Astrocyte of the spinal cord (primary cell): ENCODE measurements around the gene AXL.
"Not testable (repeated sequence)": the region's sequence is repeated elsewhere in the genome, so short reads cannot be mapped to it uniquely, and the experiment has no call there.

Source experiments
- DNase-seq: peaks from one replicate; pipeline ENCODE4 v3.0.0; 2011; ENCODE audit warnings: low read depth, low spot score
- H3K4me3 ChIP-seq: 2 replicates; pipeline ENCODE4 v1.5.1; 2011; ENCODE audit warnings: low read depth, mild to moderate bottlenecking, low read length, moderate library complexity
- in situ Hi-C: cut with HindIII; loops from 2 replicates; pipeline ENCODE4 v1.10.0; 2017; ENCODE audit warnings: low sequenced_read_pairs
- TF ChIP-seq, protein P1 (sequence below): IDR thresholded peaks from 2 replicates; pipeline ENCODE4 v1.5.1; 2012; ENCODE audit warnings: low read depth, mild to moderate bottlenecking, low read length, inconsistent platforms

AXL gene

GRCh38 chr19:41226053-41226873 lies 7.2 kb downstream of the AXL start:
- H3K4me3 ChIP-seq: peak overlapping the region; percentile 21
- TF ChIP-seq, protein P1, sequence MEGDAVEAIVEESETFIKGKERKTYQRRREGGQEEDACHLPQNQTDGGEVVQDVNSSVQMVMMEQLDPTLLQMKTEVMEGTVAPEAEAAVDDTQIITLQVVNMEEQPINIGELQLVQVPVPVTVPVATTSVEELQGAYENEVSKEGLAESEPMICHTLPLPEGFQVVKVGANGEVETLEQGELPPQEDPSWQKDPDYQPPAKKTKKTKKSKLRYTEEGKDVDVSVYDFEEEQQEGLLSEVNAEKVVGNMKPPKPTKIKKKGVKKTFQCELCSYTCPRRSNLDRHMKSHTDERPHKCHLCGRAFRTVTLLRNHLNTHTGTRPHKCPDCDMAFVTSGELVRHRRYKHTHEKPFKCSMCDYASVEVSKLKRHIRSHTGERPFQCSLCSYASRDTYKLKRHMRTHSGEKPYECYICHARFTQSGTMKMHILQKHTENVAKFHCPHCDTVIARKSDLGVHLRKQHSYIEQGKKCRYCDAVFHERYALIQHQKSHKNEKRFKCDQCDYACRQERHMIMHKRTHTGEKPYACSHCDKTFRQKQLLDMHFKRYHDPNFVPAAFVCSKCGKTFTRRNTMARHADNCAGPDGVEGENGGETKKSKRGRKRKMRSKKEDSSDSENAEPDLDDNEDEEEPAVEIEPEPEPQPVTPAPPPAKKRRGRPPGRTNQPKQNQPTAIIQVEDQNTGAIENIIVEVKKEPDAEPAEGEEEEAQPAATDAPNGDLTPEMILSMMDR: no peak
- in situ Hi-C loops: no loop called here
- DNase-seq: peak; percentile 82

- TF ChIP-seq, protein P1: no peak
- DNase-seq: no peak
- in situ Hi-C loops: no loop called here
- no peak overlapping the region for H3K4me3 ChIP-seq
Measured at GRCh38 chr19:41226874-41227390, 7.9 kb downstream of the AXL start.

DNA sequence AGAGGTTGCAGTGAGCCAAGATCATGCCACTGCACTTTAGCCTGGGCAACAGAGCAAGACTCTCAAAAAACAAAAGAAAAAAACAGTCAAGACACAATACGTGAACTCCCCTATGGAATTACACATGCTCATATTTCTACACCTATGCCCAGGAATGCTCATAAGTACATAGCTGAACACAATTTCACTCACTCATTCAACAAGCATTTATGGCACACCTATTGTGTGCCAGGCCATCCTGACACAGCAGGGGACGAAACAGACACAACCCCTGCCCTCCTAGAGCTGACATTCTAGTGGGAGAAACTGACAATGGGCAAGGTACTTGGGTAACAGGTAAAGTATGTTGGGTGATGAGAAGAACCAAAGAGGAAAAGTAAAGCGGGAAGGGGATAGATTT lies 9.5 kb downstream of the AXL start:
- in situ Hi-C loops: no loop called here
- TF ChIP-seq, protein P1: no peak
- DNase-seq: no peak
- H3K4me3 ChIP-seq: no peak overlapping the region

DNA sequence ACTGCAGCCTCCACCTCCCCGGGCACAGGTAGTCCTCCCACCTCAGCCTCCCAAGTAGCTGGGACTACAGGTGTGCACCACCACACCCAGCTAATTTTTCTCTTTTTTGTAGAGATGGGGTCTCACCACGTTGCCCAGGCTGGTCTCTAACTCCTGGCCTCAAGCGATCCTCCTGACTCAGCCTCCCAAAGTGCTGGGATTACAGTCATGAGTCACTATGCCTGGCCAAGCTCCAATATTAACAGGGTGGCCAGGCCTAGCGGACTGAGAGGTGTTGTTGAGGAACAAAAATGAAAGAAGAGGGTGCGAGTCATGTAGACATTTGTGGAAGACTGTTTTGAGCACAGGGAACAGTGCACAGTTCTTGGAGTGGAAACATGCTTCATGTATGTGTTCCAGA lies 10.3 kb downstream of the AXL start:
- in situ Hi-C loops, H3K4me3 ChIP-seq: not testable (repeated sequence)
- DNase-seq: peak; percentile 53

DNA sequence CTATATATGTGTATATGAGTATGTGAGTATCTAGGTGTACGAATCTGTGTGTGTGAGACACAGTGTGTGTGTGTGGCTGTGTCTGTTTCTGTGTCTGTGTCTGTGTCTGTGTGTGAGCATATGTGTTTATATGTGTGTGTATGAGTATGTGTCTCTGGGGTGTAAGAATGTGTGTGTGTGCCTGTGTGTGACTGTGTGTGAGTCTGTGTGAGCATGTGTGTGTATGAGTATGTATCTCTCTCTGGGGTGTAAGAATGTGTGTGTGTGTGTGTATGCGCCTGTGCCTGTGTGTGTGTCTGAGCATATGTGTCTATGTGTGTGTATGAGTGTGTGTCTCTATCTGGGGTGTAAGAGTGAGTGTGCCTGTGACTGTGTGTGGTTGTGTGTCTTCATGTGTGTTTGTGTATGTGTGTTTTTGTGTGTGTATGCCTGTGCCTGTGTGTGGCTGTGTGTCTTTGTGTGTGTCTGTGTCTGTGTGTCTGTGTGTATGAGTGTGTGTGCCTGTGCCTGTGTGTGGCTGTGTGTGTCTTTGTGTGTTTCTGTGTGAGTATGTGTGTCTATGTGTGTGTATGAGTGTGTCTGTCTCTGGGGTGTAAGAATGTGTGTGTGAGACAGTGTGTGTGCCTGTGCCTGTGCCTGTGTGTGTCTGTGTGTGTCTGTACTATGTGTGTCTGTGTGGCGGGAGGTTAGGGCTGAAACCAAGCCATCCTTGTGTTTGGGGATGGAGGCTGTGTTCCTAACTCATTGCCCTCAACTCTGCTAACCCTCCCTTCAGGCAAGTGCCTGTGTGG lies 11.2 kb downstream of the AXL start:
- in situ Hi-C loops: no loop called here
- no peak for DNase-seq
- H3K4me3 ChIP-seq: no peak overlapping the region
- TF ChIP-seq, protein P1: no peak

- no peak for DNase-seq
- H3K4me3 ChIP-seq: no peak overlapping the region
- in situ Hi-C loops: no loop called here
- TF ChIP-seq, protein P1: no peak
Measured at GRCh38 chr19:41232686-41233085, 13.7 kb downstream of the AXL start.
